ENCODE data around the gene GPLD1.

DNA sequence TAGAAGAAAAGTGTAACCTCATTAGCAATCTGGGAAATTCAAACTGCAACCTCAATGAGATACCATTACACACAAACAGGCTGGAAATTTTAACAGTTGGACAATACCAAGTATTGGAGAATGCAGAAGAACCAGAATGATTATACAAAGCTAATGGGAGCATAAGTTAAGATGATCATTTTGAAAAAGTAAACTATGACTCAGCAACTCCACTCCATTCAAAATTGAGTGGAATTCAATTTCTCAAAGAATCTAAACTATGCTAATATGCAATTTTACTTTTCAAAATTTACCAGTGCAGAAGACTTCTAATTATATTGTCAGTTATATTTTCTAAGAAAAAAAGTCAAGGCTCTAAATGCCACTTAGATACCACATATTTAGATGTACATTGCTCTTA lies 17.2 kb downstream of the GPLD1 start:
- TF ChIP-seq ZFX (IDR thresholded peaks at IDR 0.05), result no peak
- TF ChIP-seq, protein P1, sequence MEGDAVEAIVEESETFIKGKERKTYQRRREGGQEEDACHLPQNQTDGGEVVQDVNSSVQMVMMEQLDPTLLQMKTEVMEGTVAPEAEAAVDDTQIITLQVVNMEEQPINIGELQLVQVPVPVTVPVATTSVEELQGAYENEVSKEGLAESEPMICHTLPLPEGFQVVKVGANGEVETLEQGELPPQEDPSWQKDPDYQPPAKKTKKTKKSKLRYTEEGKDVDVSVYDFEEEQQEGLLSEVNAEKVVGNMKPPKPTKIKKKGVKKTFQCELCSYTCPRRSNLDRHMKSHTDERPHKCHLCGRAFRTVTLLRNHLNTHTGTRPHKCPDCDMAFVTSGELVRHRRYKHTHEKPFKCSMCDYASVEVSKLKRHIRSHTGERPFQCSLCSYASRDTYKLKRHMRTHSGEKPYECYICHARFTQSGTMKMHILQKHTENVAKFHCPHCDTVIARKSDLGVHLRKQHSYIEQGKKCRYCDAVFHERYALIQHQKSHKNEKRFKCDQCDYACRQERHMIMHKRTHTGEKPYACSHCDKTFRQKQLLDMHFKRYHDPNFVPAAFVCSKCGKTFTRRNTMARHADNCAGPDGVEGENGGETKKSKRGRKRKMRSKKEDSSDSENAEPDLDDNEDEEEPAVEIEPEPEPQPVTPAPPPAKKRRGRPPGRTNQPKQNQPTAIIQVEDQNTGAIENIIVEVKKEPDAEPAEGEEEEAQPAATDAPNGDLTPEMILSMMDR (conservative IDR thresholded peaks at IDR 0.05), result no peak
